HG02571 (cell line): ENCODE measurements around the gene HLA-DQA2.
"Not testable (repeated sequence)": the region's sequence is repeated elsewhere in the genome, so short reads cannot be mapped to it uniquely, and the experiment has no call there.

Experiments used
- ATAC-seq: cut with Tn5 transposase; IDR thresholded peaks from one replicate; pipeline ENCODE4 v1.9.1; 2021; ENCODE audit warnings: mild to moderate bottlenecking, moderate library complexity; ENCODE audit not compliant: unreplicated experiment

HLA-DQA2 gene

DNA sequence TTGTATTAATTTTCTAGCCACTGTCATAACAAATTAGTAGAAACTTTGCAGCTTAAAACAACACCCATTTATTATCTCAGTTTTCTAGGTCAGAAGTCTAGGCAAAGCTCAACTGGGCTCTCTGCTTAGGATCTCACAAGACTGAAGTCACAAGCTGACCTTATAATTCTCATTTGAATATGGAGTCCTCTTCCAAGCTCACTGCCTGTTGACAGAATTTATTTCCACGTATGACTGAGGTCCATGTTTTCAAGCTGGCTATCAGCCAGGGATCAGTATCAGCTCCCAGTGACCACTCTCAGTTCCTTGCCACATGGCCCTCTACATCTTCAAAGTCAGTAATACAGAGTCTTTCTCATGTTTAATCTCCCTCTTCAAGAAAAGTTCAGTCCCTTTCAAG lies 33.9 kb downstream of the HLA-DQA2 start:
- no peak for ATAC-seq

- no peak for ATAC-seq
Observed at GRCh38 chr6:32779036-32779435, 37.8 kb downstream of the HLA-DQA2 start.

DNA sequence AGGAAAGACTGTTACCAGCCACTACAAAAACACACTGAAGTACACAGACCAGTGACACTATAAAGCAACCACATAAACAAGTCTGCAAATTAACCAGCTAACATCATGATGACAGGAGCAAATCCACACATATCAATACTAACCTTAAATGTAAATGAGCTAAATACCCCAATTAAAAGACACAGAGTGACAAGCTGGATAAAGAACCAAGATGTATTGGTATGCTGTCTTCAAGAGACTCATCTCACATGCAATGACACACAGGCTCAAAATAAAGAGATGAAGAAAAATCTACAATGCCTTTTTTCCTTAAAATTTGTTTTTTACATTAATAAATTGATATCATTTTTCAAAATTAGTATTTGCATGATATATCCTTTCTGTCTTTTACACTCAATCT lies 41.7 kb downstream of the HLA-DQA2 start:
- not testable (repeated sequence) for ATAC-seq

GRCh38 chr6:32785781-32786533 lies 44.8 kb downstream of the HLA-DQA2 start:
- ATAC-seq: no peak

DNA sequence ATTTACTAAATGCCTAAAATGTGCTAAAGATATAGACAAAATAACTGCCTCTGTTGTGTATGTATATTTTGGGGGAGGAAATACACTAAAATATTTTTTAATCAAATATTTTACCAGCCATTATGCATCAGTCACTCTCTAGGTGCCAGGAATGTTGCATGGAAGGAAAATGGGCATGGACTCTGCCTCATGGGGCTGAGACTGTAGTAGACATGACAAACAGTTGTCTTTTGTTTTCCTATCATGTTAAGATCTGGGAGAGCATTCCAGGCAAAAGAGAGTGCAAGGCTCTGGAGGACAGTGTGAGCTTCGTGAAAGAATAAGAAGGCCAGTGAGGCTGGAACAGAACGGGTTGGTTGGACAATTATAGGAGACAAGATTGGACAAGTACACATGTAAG lies 49.1 kb downstream of the HLA-DQA2 start:
- ATAC-seq: no peak

DNA sequence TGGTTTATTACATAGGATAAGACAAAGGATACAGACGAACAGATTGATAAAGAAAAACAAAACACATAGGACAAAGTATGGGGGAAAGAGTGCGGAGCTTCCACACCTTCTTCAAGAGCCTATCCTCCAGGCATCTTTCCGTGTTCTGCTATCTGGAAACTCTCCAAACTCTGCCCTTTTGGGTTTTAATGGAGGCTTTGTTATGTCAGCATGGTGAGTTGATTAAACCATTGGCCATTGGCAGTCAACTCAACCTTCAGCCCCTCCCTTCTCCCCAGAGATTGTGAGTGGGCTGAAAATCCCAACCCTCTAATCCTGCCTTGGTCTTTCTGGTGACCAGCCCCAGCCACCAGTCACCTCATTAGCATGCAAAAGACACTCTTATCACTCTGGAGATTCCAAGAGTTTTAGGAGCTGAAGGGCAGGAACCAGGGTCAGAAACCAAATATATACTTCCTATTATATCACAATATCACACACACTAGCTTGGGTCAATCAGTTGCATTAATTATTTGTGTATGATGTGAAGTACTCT lies 51.8 kb downstream of the HLA-DQA2 start:
- ATAC-seq: no peak

DNA sequence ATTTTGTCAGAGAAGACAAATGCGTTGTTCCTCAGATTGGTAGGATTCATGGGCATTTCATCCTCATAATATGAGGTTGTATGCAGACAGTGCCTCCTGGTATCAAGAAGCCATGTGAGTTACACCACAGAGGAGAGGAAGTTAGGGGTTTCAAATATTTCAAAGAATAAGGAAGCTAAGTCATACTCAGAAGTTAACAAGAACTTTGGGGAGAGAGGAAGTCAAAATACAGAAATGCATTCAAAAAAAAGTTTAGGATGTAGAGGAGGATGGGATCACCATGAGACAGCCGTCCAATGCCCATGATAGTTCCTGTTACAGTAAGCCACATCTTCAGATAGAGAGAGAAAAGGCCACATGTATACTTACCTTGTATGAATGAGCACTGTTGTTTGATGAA lies 53.3 kb downstream of the HLA-DQA2 start:
- ATAC-seq: no peak
